Panc1 (cell line): ENCODE results near the gene SMIM13. TPM values are rescaled to one million over a fixed set of nuclear protein-coding genes. Genes with fewer than 3 reads are reported as not detected.
A peak's percentile ranks its signal among the peaks of the same experiment; 100 is the strongest.

ENCODE experiments used
- ATAC-seq: fragments of 200-7000 bp; cut with Tn5 transposase; 2 replicates; pipeline ENCODE4 v1.9.1; 2020; ENCODE audit warnings: mild to moderate bottlenecking, moderate library complexity
- BruUV-seq: library from RNA; stranded (reverse); fragments of 400-500 nt; replicated peaks from 2 replicates; lab custom pipeline; 2021; lab: Mats Ljungman, UMichigan
- CTCF ChIA-PET: fragments of 300-600 bp; sonication (Branson Sonifier 250); formaldehyde crosslinking; loops from one replicate; lab custom pipeline; 2022; ENCODE audit warnings: antibody characterized with exemption; lab: Charles Lee
- POLR2A ChIA-PET: fragments of 300-600 bp; sonication (Branson Sonifier 250); formaldehyde crosslinking; loops from one replicate; lab custom pipeline; 2022; ENCODE audit warnings: antibody characterized with exemption; lab: Charles Lee
- DNase-seq: peaks from one replicate; pipeline ENCODE4 v3.0.0-alpha.2; 2010; ENCODE audit warnings: low read depth, low spot score
- H3K27ac ChIP-seq: 2 replicates; pipeline ENCODE4 v1.5.1; 2011; ENCODE audit warnings: mild to moderate bottlenecking, low read length, inconsistent platforms
- H3K27me3 ChIP-seq: fragments of 200-500 bp; sonication (Bioruptor generic); 2 replicates; pipeline ENCODE4 v1.6.0; 2014; ENCODE audit warnings: low read length, inconsistent platforms; ENCODE audit not compliant: control insufficient read depth, insufficient read depth
- H3K36me3 ChIP-seq: fragments of 200-500 bp; sonication (Bioruptor generic); 2 replicates; pipeline ENCODE4 v1.5.1; 2014; ENCODE audit warnings: inconsistent platforms, mild to moderate bottlenecking, low read length, moderate library complexity; ENCODE audit not compliant: control insufficient read depth, insufficient read depth
- H3K4me1 ChIP-seq: 2 replicates; pipeline ENCODE4 v1.5.1; 2011; ENCODE audit warnings: inconsistent platforms, mild to moderate bottlenecking, low read length, moderate library complexity; ENCODE audit not compliant: control insufficient read depth, insufficient read depth
- H3K4me3 ChIP-seq, 2 experiments: 2 replicates each; pipeline ENCODE4 v1.5.1; 2011 to 2012; ENCODE audit warnings: low read depth in 2 of 2, low read length in 2 of 2, mild to moderate bottlenecking in 2 of 2, inconsistent platforms in 1 of 2, moderate library complexity in 1 of 2
- H3K9me3 ChIP-seq: fragments of 200-500 bp; sonication (Bioruptor generic); 2 replicates; pipeline ENCODE4 v1.5.1; 2014; ENCODE audit warnings: low read depth, mild to moderate bottlenecking, inconsistent platforms, low read length, moderate library complexity; ENCODE audit not compliant: control insufficient read depth, insufficient read depth
- POLR2AphosphoS5 ChIP-seq: IDR thresholded peaks from 2 replicates; pipeline ENCODE4 v1.6.1; 2012; ENCODE audit warnings: mild to moderate bottlenecking, low read depth, low read length, moderate library complexity
- SIN3A ChIP-seq: IDR thresholded peaks from 2 replicates; pipeline ENCODE4 v1.6.1; 2012; ENCODE audit warnings: low read depth, mild to moderate bottlenecking, low read length, moderate library complexity, borderline replicate concordance; ENCODE audit not compliant: insufficient read depth
- TCF7L2 ChIP-seq: IDR thresholded peaks from 2 replicates; pipeline ENCODE4 v1.6.1; 2011; ENCODE audit warnings: mild to moderate bottlenecking, low read depth, low read length, inconsistent platforms
- in situ Hi-C: cut with HindIII; loops from 2 replicates; pipeline ENCODE4 v1.10.0; 2016; ENCODE audit warnings: low sequenced_read_pairs, low pct_unique_long_range_greater_than_20kb
- intact Hi-C: fragments of 100-400 bp; cut with micrococcal nuclease; formaldehyde crosslinking; loops from one replicate; pipeline ENCODE4 v1.10.0; 2022; ENCODE audit not compliant: unreplicated experiment
- total RNA-seq: library from RNA; stranded (reverse); gene quantifications from one replicate; pipeline ENCODE4 v1.2.1, GENCODE V29; 2021; ENCODE audit not compliant: unreplicated experiment
- TF ChIP-seq, protein P1 (sequence below), 2 experiments: IDR thresholded peaks; 2 replicates each; pipeline ENCODE4 v1.6.1; 2011 to 2012; ENCODE audit warnings: low read depth in 2 of 2, control low read depth in 1 of 2, low read length in 1 of 2, mild to moderate bottlenecking in 1 of 2, moderate library complexity in 1 of 2; ENCODE audit not compliant: insufficient read depth in 1 of 2
- TF ChIP-seq, protein P2 (sequence below): fragments of 450-650 bp; IDR thresholded peaks from 2 replicates; pipeline ENCODE4 v1.5.1; 2017; ENCODE audit warnings: mild to moderate bottlenecking

SMIM13 gene
- total RNA-seq, 1 experiment from 2014 or later = 17.6 TPM

DNA sequence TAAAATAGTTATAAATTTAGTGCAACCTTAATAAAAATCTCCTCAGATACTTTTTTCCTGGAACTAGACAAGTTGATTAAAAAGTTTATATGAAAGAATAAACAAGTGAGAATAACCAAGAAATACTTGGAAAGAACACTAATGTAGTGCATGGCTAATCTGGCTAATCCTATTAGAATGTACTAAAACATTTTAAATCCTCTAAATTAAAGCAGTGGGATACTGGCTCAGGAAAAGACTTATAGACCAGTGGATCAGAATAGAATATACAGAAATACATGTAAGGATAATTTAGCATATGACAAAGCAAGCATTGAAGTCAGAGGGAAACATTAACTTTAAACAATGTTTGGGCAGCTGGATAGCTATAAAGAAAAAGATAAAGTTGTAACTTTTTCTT, 58.9 kb downstream of the SMIM13 start:
- POLR2A ChIA-PET = no interaction called here
- TF ChIP-seq, protein P1, sequence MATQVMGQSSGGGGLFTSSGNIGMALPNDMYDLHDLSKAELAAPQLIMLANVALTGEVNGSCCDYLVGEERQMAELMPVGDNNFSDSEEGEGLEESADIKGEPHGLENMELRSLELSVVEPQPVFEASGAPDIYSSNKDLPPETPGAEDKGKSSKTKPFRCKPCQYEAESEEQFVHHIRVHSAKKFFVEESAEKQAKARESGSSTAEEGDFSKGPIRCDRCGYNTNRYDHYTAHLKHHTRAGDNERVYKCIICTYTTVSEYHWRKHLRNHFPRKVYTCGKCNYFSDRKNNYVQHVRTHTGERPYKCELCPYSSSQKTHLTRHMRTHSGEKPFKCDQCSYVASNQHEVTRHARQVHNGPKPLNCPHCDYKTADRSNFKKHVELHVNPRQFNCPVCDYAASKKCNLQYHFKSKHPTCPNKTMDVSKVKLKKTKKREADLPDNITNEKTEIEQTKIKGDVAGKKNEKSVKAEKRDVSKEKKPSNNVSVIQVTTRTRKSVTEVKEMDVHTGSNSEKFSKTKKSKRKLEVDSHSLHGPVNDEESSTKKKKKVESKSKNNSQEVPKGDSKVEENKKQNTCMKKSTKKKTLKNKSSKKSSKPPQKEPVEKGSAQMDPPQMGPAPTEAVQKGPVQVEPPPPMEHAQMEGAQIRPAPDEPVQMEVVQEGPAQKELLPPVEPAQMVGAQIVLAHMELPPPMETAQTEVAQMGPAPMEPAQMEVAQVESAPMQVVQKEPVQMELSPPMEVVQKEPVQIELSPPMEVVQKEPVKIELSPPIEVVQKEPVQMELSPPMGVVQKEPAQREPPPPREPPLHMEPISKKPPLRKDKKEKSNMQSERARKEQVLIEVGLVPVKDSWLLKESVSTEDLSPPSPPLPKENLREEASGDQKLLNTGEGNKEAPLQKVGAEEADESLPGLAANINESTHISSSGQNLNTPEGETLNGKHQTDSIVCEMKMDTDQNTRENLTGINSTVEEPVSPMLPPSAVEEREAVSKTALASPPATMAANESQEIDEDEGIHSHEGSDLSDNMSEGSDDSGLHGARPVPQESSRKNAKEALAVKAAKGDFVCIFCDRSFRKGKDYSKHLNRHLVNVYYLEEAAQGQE (IDR thresholded peaks at IDR 0.05; ENCODE audit: insufficient read depth in 1 of 2, low read depth in 2 of 2, low read length in 1 of 2) = no peak
- TF ChIP-seq TCF7L2 = no peak
- TF ChIP-seq, protein P2, sequence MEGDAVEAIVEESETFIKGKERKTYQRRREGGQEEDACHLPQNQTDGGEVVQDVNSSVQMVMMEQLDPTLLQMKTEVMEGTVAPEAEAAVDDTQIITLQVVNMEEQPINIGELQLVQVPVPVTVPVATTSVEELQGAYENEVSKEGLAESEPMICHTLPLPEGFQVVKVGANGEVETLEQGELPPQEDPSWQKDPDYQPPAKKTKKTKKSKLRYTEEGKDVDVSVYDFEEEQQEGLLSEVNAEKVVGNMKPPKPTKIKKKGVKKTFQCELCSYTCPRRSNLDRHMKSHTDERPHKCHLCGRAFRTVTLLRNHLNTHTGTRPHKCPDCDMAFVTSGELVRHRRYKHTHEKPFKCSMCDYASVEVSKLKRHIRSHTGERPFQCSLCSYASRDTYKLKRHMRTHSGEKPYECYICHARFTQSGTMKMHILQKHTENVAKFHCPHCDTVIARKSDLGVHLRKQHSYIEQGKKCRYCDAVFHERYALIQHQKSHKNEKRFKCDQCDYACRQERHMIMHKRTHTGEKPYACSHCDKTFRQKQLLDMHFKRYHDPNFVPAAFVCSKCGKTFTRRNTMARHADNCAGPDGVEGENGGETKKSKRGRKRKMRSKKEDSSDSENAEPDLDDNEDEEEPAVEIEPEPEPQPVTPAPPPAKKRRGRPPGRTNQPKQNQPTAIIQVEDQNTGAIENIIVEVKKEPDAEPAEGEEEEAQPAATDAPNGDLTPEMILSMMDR = no peak
- TF ChIP-seq SIN3A = no peak
- TF ChIP-seq POLR2AphosphoS5 = no peak
- in situ Hi-C loops (no loop called here), intact Hi-C loops (no loop called here)
- DNase-seq (no peak), ATAC-seq (no peak)
- no peaks in the 10 kb centered on the region; the same call in 1 of the 2 replicates for H3K27me3 ChIP-seq
- CTCF ChIA-PET = no interaction called here
- H3K36me3 ChIP-seq = no peaks in the 10 kb centered on the region
- H3K9me3 ChIP-seq = no peaks in the 10 kb centered on the region
- no peaks in the 10 kb centered on the region for H3K4me1 ChIP-seq
- no peak overlapping the region for H3K4me3 ChIP-seq
- H3K27ac ChIP-seq = no peak overlapping the region
- BruUV-seq = no TSS peak

DNA sequence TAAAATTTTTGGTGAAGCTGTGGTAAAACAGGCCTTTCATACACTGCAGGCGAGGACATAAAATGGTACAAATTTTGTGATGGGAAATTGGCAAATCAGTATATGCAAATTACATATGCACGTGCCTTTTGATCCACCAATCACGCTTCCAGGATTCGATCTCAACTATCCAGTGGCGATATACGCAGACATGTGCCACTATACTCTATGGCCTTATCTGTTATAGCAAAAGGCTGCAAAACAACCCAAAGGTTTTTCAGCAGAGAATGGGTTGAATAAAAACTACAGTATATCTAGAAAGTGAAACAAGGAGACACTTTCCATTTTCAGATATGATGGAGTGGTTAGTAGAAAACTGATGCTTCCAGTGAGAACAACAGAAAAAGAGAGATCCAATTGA, 59.8 kb downstream of the SMIM13 start:
- intact Hi-C loops (no loop called here), in situ Hi-C loops (no loop called here)
- Histone ChIP-seq H3K4me1 (no peaks in the 10 kb centered on the region), H3K9me3 (no peaks in the 10 kb centered on the region), H3K27ac (no peak overlapping the region), H3K36me3 (no peaks in the 10 kb centered on the region), H3K27me3 (no peaks in the 10 kb centered on the region; the same call in 1 of the 2 replicates), H3K4me3 (peak overlapping the region; percentile 36 to 53; a peak in 3 of 4 replicates)
- BruUV-seq = no TSS peak
- DNase-seq (no peak), ATAC-seq (no peak)
- POLR2A ChIA-PET = no interaction called here
- TF ChIP-seq SIN3A = no peak
- TF ChIP-seq, protein P2 = no peak
- no peak for TF ChIP-seq TCF7L2
- TF ChIP-seq, protein P1 (IDR thresholded peaks at IDR 0.05; ENCODE audit: insufficient read depth in 1 of 2, low read depth in 2 of 2, low read length in 1 of 2) = no peak
- TF ChIP-seq POLR2AphosphoS5 = no peak
- CTCF ChIA-PET = no interaction called here
